GM11168 (cell line): Measurements from ENCODE around the gene PFKFB4.
"Not testable (repeated sequence)": the region's sequence is repeated elsewhere in the genome, so short reads cannot be mapped to it uniquely, and the experiment has no call there.

Experiments used
- in situ Hi-C: fragments of 300-500 bp; cut with MboI; formaldehyde crosslinking; loops from one replicate; pipeline ENCODE4 v1.12.0; 2022; ENCODE audit warnings: low sequenced_read_pairs; ENCODE audit not compliant: unreplicated experiment

The PFKFB4 gene

DNA sequence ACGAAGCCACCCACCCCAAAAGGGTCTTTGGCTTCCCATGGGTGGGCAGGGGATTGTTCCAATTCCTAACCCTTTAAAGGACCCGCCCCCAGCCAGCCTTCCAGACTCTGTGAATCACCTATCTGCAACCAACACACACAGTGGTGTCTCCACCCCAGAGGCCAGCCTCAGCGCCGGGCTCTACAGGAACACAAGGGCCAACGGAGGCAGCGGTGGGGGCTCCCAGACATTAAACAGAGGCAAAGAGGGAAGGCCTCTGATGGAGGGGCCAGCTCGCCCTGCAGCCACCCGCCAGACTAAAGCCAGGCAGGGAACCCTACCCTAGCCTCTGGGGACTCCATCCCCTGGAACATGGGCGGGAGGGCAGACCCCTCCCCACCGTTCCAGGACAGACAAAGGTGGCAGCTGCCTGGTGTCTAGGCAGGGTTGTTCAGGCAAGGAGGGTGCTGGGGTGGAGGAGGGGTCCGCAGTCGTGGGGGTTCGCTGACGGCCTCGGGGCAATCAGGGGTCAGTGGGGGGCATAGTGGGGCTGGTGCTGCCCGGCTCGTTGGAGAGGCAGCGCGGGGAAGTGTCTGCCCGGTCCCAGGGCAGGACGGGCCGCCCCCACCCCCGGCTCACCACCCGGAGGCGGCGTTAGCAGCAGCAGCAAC lies 53.1 kb downstream of the PFKFB4 start:
- in situ Hi-C loops = no loop called here

DNA sequence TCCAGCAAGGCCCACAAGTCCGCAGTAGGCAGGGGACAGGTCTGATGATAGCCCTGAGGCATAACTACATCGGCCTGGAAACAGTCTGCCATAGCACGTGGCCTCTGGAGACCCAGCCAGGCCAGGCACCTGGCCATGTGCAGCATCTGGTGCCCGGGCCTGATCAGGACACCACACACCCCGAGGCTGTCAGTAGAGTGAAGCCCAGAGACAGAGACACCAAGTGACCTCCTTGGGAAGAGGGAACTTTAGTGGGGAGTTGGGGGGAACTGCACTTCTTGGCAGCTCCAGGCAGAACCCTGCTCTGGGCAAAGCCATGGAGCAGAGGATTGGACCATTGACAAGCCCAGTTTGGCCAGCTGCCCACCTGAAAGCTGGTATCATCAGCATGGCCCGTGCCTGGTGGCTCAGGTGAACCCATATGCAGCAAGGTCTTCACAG lies 53.9 kb downstream of the PFKFB4 start:
- in situ Hi-C loops = no loop called here

DNA sequence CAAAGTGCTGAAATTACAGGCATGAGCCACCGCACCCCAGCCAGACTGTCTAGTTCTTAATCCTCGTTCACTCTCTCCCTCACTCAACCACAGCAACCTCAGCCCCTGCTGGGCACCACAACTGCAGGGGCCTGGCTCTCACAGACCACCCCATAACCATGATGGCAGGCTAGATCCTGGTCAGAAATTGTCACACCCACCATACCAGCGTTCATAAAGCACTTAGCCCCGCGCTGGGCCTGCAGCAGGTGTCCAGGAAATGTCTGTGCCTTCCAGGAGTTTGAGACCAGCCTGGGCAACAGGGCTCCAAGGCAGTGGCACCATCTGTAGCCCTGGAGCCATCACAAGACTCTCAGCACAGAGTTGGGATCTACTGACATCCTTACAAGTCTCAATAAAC lies 54.5 kb downstream of the PFKFB4 start:
- in situ Hi-C loops = no loop called here

DNA sequence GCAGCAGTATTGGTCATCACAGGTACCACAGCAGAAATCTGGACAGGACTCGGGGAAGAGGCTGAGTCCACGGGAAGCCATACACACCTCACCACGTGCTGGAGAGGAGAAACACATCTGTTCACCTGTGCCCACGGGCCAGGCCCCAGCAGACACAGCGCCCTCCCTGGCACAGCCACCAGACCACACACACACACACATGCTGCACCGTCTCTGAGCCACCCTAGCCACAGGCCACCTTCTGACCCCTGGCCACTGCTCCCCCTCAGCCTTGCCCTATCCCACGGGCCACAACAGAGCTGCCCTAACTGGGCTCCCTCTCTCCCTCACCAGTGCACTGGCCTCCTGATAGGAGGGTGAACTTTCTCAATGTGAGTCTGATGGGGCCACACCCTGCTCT lies 55.4 kb downstream of the PFKFB4 start:
- in situ Hi-C loops = no loop called here

DNA sequence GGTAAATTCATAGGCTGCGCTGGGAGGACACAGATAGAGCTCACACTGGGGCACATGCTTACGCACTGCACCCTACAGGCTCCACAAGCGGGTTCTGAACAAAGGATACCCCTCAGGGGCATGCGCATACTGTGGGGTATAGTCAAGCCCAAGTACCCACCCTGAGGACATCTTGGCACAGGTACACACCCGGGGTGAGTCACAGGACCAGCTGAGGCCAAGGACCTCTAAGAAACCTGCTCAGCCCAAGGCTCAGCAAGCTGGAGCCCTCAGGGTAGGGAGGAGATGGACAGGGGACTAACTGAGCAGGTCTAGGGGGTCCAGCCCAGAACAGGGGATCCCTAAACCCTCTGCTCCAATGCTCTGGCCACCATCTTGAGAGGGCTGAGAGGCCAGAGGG lies 55.9 kb downstream of the PFKFB4 start:
- in situ Hi-C loops = no loop called here

DNA sequence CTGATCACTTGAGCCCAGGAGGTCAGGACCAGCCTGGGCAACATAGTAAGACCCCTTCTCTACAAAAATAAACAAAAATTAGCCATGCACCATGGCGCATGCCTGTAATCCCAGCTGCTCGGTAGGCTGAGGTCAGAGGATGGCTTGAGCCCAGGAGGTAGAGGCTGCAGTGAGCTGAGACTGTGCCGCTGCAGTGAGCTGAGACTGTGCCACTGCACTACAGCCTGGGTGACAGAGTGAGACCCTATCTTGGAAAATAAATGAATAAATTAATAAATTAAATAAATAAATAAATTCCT lies 63.5 kb downstream of the PFKFB4 start:
- in situ Hi-C loops = no loop called here

DNA sequence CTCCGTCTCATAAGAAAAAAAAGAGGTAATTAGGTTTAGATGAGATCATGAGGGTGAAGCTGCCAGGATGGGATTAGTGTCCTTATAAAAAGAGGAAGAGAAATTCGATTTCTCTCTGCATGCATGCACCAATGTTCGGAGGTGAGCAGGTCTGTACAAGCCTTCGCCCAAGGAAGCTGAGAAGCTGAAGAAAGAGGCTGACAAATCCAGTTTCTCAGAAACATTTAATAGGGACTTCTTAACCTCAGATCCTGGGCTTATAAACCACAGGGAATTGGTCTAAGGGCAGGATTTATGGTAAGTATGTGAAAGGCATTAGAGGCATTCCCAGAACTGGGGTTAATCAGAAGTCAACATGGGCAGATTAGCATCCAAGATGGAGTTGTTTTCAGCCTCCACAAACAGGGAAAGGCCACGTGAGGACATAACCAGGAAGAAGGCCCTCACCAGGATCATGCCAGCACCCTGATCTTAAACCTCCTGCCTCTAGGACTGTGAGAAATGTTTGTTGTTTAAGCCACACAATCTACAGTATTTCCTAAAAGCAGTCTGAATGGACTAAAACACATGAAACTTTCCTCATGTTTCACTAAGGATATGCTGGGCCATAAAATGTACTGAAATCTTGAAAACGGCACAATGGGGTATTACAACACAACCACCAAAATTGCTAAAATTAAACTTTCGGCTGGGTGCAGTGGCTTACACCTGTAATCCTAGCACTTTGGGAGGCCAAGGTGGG lies 64.0 kb downstream of the PFKFB4 start:
- in situ Hi-C loops = no loop called here

DNA sequence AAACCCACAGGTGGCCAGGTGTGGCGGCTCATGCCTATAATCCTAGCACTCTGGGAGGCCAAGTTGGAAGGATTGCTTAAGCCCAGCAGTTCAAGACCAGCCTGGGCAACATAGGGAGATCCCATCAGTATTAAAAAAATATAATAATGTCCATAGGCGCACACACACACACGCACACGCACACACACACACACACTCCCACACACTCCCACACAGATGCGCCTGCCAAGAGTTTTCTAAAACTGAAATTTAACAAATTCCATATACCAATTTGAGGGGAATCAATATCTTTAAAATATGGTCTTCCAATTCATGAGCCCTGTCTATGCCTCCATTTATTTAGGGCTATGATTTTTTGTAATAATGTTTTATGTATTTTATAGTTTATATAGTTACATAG lies 69.7 kb downstream of the PFKFB4 start:
- in situ Hi-C loops = no loop called here

DNA sequence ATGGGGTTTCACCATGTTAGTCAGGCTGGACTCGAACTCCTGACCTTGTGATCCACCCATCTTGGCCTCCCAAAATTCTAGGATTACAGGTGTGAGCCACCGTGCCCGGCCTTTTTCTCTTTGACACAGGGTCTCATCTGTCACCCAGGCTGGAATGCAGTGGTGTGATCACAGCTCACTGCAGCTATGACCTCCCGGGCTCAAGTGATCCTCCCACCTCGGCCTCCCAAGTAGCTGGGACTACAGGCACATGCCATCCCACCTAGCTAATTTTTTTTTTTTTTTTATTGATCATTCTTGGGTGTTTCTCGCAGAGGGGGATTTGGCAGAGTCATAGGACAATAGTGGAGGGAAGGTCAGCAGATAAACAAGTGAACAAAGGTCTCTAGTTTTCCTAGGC lies 73.8 kb downstream of the PFKFB4 start:
- in situ Hi-C loops = not testable (repeated sequence)

DNA sequence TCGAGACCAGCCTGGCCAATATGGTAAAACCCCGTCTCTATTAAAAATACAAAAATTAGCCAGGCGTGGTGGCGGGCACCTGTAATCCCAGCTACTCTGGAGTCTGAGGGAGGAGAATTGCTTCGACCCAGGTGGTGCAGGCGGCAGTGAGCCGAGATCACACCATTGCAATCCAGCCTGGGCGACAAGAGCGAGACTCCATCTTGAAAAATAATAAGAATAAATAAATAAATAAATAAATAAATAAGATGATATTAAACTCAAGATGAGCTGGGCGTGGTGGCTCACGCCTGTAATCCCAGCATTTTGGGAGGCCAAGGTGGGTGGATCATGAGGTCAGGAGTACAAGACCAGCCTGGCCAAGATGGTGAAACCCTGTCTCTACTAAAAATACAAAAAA lies 75.7 kb downstream of the PFKFB4 start:
- in situ Hi-C loops = not testable (repeated sequence)

DNA sequence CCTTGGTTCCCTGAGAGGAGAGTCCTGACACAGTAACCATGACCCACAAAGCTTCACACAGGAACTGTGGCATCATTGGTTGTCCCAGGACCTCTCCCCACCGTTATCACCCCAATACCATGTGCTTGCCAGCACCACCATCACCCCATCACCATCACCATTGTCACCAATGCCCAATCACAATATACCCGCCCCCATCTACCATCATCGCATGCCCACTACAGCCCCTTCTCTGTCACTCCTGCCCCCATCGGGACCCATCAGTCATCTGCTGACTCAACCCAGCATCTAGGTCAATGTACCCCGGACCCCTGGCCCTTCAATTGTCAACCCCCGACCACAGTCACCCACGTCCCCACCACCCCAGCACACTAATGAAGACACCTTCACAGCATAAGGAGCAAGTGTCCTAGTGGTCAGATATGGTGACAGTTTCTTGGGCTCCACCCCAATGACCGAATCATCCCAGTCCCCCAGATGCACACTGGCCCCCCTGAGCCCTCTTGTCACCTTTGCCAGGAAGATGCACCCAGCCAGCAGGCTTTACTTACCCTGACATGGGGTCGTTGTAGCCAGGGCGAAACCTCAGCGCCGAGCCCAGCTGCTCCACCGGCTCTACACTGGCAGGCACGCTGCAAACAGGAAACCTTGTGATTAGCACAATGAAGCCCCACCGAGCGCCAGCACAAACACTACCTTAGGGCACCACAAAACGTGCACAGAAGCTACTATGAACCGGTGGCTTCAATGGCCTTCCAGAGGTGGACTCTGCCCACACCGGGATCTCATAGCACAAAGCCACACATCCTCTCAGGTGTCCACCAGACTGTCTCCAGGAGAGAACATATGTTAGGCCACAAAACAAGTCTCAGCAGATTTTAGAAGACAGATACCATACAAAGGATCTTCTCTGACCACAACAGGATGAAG lies 77.7 kb downstream of the PFKFB4 start:
- in situ Hi-C loops = no loop called here

DNA sequence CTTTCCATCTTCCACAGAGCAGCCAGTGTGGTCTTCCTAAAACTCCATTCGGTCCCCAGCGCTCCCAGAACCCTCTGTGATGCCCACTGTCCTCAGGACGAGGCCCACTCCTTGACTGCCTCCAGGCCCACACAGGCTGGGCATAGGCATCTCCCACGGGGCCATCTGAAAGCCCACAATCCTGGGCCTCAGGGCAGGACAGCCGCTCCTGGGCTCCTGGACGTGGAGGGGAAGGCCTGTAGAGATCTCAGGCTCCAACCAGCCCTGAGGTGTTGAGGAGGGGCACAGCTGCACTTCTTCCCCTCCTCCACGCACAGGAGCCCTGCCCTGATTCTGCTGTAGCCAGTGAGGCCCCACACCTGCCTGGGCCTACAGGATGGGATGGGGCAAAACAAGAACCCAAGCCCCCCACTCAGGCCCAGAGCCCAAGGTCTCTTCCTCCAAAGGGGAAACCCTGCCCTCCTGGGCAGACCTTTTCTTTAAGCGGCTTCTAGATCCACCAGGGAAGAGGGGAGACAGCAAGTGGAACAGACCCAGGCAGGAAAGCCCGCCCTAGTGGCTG lies 78.6 kb downstream of the PFKFB4 start:
- in situ Hi-C loops = no loop called here

DNA sequence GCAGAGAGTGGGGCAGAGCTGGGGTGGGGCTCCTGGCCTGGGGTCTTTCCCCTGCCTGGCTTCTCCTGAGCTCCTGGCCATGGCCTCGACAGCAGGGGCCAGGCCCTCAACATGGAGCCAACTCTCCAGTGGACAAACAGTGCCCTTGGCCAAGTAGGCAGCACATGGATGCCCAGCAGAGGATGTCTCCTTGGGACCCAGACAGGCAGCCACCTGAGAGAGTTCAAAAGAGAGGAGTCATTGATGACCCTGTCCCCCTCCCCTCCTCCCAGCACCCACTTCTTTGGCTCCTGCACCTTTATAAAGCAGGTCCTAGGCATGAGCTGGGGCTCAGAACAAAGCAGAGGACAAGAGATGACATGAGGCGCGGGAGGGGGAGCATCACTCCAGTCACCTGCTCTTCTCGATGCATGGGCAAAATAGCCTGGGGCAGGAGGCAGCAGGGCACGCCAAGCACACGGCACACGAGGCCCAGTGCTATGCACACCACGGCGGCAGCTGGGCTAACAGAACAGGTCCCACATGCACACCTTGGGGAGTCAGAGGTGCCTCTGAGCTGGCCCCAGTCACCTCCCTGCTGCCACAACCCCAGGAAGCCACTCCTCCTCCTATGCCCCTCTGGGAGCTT lies 80.1 kb downstream of the PFKFB4 start:
- in situ Hi-C loops = no loop called here

DNA sequence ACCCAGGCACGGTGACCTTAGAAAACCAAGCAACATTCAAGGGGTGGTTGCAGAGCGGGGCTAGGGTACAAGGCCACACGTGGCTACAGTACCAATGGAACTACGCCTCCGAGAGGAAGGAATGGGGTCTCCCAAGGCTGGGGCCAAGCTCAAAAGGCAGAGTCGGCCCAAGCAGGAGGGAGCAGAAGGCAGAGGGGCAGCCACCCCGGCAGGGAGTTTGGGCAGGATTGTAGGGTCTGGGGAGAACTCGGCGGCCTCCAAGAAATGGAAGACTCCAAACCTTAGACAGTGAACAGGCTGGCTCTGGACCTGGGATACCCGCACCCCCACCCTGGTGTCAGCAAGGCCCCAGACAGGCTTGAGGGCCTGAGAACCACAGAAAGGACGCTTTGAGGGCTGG lies 81.4 kb downstream of the PFKFB4 start:
- in situ Hi-C loops = no loop called here

DNA sequence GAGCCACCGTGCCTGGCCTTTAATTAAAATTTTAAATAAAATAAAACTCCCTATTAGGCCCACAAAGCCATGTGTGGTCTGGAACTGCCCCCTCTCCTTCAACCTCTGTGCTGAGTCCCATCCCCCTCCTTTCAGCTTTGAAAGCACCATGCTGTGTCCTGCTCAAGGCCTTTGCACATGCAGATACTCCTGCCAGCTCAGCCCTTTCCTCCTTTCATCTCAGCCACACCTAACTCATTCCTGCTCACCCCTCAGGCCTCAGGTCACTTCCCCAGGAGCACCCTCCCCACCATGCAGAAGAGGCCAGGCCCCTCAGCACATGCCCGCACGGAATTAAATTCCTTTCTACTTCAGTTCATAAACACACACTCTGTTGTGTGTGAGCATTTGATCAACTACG lies 82.0 kb downstream of the PFKFB4 start:
- in situ Hi-C loops = no loop called here

DNA sequence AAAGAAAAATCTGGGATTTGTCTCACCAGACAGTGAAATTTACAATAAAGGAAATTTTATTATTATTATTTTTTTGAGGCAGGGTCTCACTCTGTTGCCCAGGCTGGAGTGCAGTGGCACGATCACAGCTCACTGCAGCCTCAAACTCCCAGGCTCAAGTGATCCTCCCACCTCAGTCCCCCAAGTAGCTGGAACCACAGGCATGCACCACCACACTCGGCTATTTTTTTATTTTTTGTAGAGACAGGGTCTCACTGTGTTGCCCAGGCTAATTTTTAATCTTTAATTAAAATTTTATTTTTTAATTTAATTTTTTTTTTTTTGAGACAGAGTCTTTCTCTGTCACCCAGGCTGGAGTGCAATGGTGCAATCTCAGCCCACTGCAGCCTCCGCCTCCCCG lies 82.6 kb downstream of the PFKFB4 start:
- in situ Hi-C loops = not testable (repeated sequence)

DNA sequence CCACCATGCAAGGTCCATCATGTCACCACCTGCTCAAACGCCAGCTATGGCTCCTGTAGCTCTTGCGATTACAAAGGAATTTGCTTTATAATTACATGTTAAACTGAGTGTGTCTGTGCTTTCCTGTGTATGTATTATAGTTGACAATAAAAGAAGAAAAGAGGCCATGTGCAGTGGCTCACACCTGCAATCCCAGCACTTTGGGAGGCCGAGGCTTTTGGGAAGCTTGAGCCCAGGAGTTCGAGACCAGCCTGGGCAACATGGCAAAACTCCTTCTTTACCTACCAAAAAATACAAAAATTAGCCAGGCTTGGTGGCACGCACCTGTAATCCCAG lies 83.0 kb downstream of the PFKFB4 start:
- in situ Hi-C loops = no loop called here

DNA sequence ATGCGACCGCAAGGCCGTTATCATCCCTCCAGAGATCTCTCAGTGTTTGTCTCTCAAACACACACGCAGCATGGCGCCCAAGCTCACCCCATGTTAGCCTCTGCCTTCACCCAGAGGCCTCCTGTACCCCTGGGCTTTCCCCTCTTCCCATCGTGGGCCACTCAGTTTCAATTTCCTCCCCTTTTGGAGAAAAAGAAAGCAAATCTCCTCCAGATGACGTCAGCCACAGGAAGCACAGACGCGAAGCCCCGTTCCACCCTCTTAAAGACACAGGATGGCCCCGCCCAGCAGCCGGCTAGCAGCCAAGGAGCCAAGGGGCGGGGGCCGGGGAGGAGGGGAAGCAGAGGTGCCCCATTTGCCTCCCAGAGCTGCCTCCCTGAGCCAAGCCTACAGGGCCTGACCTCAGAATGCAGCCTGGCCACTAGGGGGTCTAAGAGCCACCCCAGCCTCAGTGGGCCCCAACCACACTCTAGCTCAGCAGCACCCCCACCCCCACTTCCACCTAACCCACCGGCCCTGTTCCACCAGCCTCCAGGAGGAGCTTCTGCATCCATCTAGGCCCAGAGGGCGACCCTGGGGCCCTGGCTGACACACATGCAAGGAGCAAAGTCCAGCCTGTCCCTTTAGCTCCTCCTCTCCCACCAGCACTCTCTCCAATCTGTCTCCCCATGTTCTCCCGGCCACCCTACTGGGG lies 83.5 kb downstream of the PFKFB4 start:
- in situ Hi-C loops = no loop called here

DNA sequence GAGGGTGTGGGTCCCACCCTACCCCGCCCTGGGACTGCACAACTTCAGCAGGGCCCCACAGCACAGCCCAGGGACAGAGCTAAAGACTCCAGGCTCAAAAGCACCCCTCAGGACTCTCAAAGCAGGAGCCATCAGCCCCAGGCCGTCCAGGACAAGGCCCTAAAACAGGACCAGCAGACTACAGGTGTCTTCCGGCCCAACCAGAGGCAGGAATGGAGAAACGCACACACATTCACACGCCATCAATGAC lies 84.0 kb downstream of the PFKFB4 start:
- in situ Hi-C loops = no loop called here

DNA sequence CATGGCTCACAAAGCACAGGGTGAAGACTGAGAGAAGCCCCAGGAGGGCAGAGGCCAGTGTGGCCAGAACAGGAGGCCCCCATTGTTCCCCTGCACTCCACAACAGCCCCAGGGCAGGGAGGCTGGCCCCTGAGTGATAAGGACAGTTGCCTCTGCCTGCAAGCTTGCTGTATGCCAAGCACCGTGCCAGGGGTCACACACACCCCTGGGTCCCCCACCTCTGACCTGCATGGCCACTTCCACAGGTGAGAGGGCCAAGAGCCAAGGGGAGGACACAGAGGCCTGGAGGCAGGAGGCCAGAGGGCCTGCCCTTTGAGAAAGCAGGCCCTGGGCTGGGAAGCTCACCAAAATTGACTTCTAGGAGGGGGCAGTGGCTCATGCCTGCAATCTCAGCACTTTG lies 86.3 kb downstream of the PFKFB4 start:
- in situ Hi-C loops = no loop called here
